ENCODE measurements around the gene FBXL22.

The FBXL22 gene

GRCh38 chr15:63597038-63597790, at the start of gene FBXL22:
Gene FBXL22 (plus strand): TSS chr15:63597387. CDS start chr15:63597393, 6 bp downstream.
- DNase-seq (ENCODE audit: low read depth), result no peak

GRCh38 chr15:63551400-63551799, 45.8 kb upstream of the FBXL22 start:
- DNase-seq (ENCODE audit: low read depth), result no peak

- DNase-seq (ENCODE audit: low read depth), result no peak
These were observed 43.8 kb upstream of the FBXL22 start for GRCh38 chr15:63553388-63553791.

GRCh38 chr15:63554337-63554927, 42.8 kb upstream of the FBXL22 start:
- DNase-seq (ENCODE audit: low read depth), result no peak

GRCh38 chr15:63555507-63555906, 41.7 kb upstream of the FBXL22 start:
- no peak for DNase-seq (ENCODE audit: low read depth)

- no peak for DNase-seq (ENCODE audit: low read depth)
These were observed 40.9 kb upstream of the FBXL22 start for GRCh38 chr15:63556246-63556645.

- DNase-seq (ENCODE audit: low read depth), result no peak
These were observed 40.5 kb upstream of the FBXL22 start for GRCh38 chr15:63556736-63557135.

GRCh38 chr15:63559753-63560152, 37.4 kb upstream of the FBXL22 start:
- no peak for DNase-seq (ENCODE audit: low read depth)

GRCh38 chr15:63560741-63561448, 36.3 kb upstream of the FBXL22 start:
- no peak for DNase-seq (ENCODE audit: low read depth)

- DNase-seq (ENCODE audit: low read depth), result no peak
These were observed 33.1 kb upstream of the FBXL22 start for GRCh38 chr15:63564093-63564492.

- no peak for DNase-seq (ENCODE audit: low read depth)
These were observed 31.5 kb upstream of the FBXL22 start for GRCh38 chr15:63565536-63566186.

GRCh38 chr15:63572749-63573464, 24.3 kb upstream of the FBXL22 start:
- DNase-seq (ENCODE audit: low read depth), result no peak

GRCh38 chr15:63573533-63573932, 23.7 kb upstream of the FBXL22 start:
- DNase-seq (ENCODE audit: low read depth), result no peak

- no peak for DNase-seq (ENCODE audit: low read depth)
These were observed 21.9 kb upstream of the FBXL22 start for GRCh38 chr15:63575312-63575711.

GRCh38 chr15:63576441-63576840, 20.7 kb upstream of the FBXL22 start:
- DNase-seq (ENCODE audit: low read depth), result no peak

GRCh38 chr15:63582179-63582578, 15.0 kb upstream of the FBXL22 start:
- no peak for DNase-seq (ENCODE audit: low read depth)

GRCh38 chr15:63582718-63583426, 14.3 kb upstream of the FBXL22 start:
- DNase-seq (ENCODE audit: low read depth), result no peak

- DNase-seq (ENCODE audit: low read depth), result no peak
These were observed 10.4 kb upstream of the FBXL22 start for GRCh38 chr15:63586790-63587189.

GRCh38 chr15:63587527-63587926, 9.7 kb upstream of the FBXL22 start:
- no peak for DNase-seq (ENCODE audit: low read depth)

GRCh38 chr15:63588826-63589225, 8.4 kb upstream of the FBXL22 start:
- DNase-seq (ENCODE audit: low read depth), result no peak

Measured in activated T-cell treated with anti-CD3 and anti-CD28 coated beads for 1 hour (primary cell).